Measurements from ENCODE around the gene NFE2.

GRCh38 chr12:54328595-54329337 is 28.0 kb upstream of the NFE2 start:
- TF ChIP-seq CREM (CRISPR knock-in tag; IDR thresholded peaks at IDR 0.05) (no peak), SMAD3 (CRISPR knock-in tag; IDR thresholded peaks at IDR 0.05; ENCODE audit: borderline replicate concordance) (no peak), FOXP1 (CRISPR knock-in tag; IDR thresholded peaks at IDR 0.05; ENCODE audit: borderline replicate concordance) (no peak), TCF7 (CRISPR knock-in tag; IDR thresholded peaks at IDR 0.05; ENCODE audit: low read depth) (no peak), CREB1 (CRISPR knock-in tag; IDR thresholded peaks at IDR 0.05) (no peak)
- TF ChIP-seq, protein P1, sequence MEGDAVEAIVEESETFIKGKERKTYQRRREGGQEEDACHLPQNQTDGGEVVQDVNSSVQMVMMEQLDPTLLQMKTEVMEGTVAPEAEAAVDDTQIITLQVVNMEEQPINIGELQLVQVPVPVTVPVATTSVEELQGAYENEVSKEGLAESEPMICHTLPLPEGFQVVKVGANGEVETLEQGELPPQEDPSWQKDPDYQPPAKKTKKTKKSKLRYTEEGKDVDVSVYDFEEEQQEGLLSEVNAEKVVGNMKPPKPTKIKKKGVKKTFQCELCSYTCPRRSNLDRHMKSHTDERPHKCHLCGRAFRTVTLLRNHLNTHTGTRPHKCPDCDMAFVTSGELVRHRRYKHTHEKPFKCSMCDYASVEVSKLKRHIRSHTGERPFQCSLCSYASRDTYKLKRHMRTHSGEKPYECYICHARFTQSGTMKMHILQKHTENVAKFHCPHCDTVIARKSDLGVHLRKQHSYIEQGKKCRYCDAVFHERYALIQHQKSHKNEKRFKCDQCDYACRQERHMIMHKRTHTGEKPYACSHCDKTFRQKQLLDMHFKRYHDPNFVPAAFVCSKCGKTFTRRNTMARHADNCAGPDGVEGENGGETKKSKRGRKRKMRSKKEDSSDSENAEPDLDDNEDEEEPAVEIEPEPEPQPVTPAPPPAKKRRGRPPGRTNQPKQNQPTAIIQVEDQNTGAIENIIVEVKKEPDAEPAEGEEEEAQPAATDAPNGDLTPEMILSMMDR (IDR thresholded peaks at IDR 0.05), result no peak
- TF ChIP-seq, protein P2, sequence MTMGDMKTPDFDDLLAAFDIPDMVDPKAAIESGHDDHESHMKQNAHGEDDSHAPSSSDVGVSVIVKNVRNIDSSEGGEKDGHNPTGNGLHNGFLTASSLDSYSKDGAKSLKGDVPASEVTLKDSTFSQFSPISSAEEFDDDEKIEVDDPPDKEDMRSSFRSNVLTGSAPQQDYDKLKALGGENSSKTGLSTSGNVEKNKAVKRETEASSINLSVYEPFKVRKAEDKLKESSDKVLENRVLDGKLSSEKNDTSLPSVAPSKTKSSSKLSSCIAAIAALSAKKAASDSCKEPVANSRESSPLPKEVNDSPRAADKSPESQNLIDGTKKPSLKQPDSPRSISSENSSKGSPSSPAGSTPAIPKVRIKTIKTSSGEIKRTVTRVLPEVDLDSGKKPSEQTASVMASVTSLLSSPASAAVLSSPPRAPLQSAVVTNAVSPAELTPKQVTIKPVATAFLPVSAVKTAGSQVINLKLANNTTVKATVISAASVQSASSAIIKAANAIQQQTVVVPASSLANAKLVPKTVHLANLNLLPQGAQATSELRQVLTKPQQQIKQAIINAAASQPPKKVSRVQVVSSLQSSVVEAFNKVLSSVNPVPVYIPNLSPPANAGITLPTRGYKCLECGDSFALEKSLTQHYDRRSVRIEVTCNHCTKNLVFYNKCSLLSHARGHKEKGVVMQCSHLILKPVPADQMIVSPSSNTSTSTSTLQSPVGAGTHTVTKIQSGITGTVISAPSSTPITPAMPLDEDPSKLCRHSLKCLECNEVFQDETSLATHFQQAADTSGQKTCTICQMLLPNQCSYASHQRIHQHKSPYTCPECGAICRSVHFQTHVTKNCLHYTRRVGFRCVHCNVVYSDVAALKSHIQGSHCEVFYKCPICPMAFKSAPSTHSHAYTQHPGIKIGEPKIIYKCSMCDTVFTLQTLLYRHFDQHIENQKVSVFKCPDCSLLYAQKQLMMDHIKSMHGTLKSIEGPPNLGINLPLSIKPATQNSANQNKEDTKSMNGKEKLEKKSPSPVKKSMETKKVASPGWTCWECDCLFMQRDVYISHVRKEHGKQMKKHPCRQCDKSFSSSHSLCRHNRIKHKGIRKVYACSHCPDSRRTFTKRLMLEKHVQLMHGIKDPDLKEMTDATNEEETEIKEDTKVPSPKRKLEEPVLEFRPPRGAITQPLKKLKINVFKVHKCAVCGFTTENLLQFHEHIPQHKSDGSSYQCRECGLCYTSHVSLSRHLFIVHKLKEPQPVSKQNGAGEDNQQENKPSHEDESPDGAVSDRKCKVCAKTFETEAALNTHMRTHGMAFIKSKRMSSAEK (CRISPR knock-in tag; IDR thresholded peaks at IDR 0.05; ENCODE audit: borderline replicate concordance), result no peak
- TF ChIP-seq, protein P3, sequence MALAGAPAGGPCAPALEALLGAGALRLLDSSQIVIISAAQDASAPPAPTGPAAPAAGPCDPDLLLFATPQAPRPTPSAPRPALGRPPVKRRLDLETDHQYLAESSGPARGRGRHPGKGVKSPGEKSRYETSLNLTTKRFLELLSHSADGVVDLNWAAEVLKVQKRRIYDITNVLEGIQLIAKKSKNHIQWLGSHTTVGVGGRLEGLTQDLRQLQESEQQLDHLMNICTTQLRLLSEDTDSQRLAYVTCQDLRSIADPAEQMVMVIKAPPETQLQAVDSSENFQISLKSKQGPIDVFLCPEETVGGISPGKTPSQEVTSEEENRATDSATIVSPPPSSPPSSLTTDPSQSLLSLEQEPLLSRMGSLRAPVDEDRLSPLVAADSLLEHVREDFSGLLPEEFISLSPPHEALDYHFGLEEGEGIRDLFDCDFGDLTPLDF (CRISPR knock-in tag; IDR thresholded peaks at IDR 0.05), result no peak
- TF ChIP-seq, protein P4, sequence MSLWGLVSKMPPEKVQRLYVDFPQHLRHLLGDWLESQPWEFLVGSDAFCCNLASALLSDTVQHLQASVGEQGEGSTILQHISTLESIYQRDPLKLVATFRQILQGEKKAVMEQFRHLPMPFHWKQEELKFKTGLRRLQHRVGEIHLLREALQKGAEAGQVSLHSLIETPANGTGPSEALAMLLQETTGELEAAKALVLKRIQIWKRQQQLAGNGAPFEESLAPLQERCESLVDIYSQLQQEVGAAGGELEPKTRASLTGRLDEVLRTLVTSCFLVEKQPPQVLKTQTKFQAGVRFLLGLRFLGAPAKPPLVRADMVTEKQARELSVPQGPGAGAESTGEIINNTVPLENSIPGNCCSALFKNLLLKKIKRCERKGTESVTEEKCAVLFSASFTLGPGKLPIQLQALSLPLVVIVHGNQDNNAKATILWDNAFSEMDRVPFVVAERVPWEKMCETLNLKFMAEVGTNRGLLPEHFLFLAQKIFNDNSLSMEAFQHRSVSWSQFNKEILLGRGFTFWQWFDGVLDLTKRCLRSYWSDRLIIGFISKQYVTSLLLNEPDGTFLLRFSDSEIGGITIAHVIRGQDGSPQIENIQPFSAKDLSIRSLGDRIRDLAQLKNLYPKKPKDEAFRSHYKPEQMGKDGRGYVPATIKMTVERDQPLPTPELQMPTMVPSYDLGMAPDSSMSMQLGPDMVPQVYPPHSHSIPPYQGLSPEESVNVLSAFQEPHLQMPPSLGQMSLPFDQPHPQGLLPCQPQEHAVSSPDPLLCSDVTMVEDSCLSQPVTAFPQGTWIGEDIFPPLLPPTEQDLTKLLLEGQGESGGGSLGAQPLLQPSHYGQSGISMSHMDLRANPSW (CRISPR knock-in tag; conservative IDR thresholded peaks at IDR 0.05; ENCODE audit: low read depth), result no peak
- TF ChIP-seq, protein P5, sequence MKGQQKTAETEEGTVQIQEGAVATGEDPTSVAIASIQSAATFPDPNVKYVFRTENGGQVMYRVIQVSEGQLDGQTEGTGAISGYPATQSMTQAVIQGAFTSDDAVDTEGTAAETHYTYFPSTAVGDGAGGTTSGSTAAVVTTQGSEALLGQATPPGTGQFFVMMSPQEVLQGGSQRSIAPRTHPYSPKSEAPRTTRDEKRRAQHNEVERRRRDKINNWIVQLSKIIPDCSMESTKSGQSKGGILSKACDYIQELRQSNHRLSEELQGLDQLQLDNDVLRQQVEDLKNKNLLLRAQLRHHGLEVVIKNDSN (CRISPR knock-in tag; IDR thresholded peaks at IDR 0.05), result no peak
- TF ChIP-seq, protein P6, sequence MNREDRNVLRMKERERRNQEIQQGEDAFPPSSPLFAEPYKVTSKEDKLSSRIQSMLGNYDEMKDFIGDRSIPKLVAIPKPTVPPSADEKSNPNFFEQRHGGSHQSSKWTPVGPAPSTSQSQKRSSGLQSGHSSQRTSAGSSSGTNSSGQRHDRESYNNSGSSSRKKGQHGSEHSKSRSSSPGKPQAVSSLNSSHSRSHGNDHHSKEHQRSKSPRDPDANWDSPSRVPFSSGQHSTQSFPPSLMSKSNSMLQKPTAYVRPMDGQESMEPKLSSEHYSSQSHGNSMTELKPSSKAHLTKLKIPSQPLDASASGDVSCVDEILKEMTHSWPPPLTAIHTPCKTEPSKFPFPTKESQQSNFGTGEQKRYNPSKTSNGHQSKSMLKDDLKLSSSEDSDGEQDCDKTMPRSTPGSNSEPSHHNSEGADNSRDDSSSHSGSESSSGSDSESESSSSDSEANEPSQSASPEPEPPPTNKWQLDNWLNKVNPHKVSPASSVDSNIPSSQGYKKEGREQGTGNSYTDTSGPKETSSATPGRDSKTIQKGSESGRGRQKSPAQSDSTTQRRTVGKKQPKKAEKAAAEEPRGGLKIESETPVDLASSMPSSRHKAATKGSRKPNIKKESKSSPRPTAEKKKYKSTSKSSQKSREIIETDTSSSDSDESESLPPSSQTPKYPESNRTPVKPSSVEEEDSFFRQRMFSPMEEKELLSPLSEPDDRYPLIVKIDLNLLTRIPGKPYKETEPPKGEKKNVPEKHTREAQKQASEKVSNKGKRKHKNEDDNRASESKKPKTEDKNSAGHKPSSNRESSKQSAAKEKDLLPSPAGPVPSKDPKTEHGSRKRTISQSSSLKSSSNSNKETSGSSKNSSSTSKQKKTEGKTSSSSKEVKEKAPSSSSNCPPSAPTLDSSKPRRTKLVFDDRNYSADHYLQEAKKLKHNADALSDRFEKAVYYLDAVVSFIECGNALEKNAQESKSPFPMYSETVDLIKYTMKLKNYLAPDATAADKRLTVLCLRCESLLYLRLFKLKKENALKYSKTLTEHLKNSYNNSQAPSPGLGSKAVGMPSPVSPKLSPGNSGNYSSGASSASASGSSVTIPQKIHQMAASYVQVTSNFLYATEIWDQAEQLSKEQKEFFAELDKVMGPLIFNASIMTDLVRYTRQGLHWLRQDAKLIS (CRISPR knock-in tag; IDR thresholded peaks at IDR 0.05; ENCODE audit: borderline replicate concordance), result no peak
